Fibroblast of lung (primary cell): ENCODE results near the gene CREB5. TPM values are rescaled to one million over a fixed set of nuclear protein-coding genes. Genes with fewer than 3 reads are reported as not detected.

ENCODE experiments used
- DNase-seq, 2 donors: peaks; one replicate each; pipeline versions ENCODE4 v3.0.0 to v3.0.0-alpha.2; 2010; ENCODE audit warnings: low read depth in 2 of 2
- H2AFZ ChIP-seq: 2 replicates; pipeline ENCODE4 v1.5.1; 2012; ENCODE audit warnings: low read length, control low read depth, inconsistent platforms
- H3K27ac ChIP-seq: 2 replicates; pipeline ENCODE4 v1.5.1; 2011; ENCODE audit warnings: low read length, control low read depth; ENCODE audit not compliant: insufficient read depth
- H3K27me3 ChIP-seq: 2 replicates; pipeline ENCODE4 v1.5.1; 2011; ENCODE audit warnings: mild to moderate bottlenecking, low read length; ENCODE audit not compliant: control insufficient read depth, insufficient read depth
- H3K36me3 ChIP-seq: 2 replicates; pipeline ENCODE4 v1.5.1; 2011; ENCODE audit warnings: low read length; ENCODE audit not compliant: control insufficient read depth, insufficient read depth
- H3K4me1 ChIP-seq: 2 replicates; pipeline ENCODE4 v1.5.1; 2011; ENCODE audit warnings: low read length; ENCODE audit not compliant: control insufficient read depth, insufficient read depth; ENCODE audit errors: extremely low read depth
- H3K4me2 ChIP-seq: 2 replicates; pipeline ENCODE4 v1.5.1; 2011; ENCODE audit warnings: low read length, control low read depth; ENCODE audit not compliant: insufficient read depth; ENCODE audit errors: extremely low read depth
- H3K4me3 ChIP-seq, 4 experiments: fragments of 200-600 bp in 1 of 4; sonication (generic) in 1 of 4; replicated peaks in 1 of 4; 2 replicates each; pipeline ENCODE4 v1.5.1; 2011 to 2016; ENCODE audit warnings: low read length in 4 of 4, low read depth in 3 of 4, mild to moderate bottlenecking in 3 of 4, control low read depth in 2 of 4, inconsistent platforms in 1 of 4, mixed read lengths in 1 of 4; ENCODE audit not compliant: insufficient read depth in 1 of 4; ENCODE audit errors: control extremely low read depth in 1 of 4
- H3K79me2 ChIP-seq: 2 replicates; pipeline ENCODE4 v1.5.1; 2012; ENCODE audit warnings: mild to moderate bottlenecking, low read length, inconsistent platforms; ENCODE audit not compliant: control insufficient read depth, insufficient read depth
- H3K9ac ChIP-seq: 2 replicates; pipeline ENCODE4 v1.5.1; 2011; ENCODE audit warnings: mild to moderate bottlenecking, low read length, control low read depth; ENCODE audit not compliant: insufficient read depth
- H3K9me3 ChIP-seq: 2 replicates; pipeline ENCODE4 v1.5.1; 2012; ENCODE audit warnings: low read depth, low read length; ENCODE audit not compliant: control insufficient read depth, insufficient read depth
- H4K20me1 ChIP-seq: 2 replicates; pipeline ENCODE4 v1.5.1; 2011; ENCODE audit warnings: low read length; ENCODE audit not compliant: control insufficient read depth, insufficient read depth; ENCODE audit errors: extremely low read depth
- EZH2 ChIP-seq: IDR thresholded peaks from 2 replicates; pipeline ENCODE4 v1.5.1; 2012; ENCODE audit warnings: low read length, control low read depth, mild to moderate bottlenecking; ENCODE audit errors: missing control alignments
- polyA plus RNA-seq, 2 donors: library from polyadenylated mRNA; depleted of rRNA in 1 of 2; stranded (reverse) in 1 of 2; unstranded in 1 of 2; fragments of >200 nt; gene quantifications; 2 replicates each; pipeline ENCODE4 v1.2.1, GENCODE V29; 2011 to 2012; ENCODE audit warnings: missing spikeins in 1 of 2
- total RNA-seq: library from RNA; depleted of rRNA; stranded (reverse); fragments of >200 nt; gene quantifications from 2 replicates; pipeline ENCODE4 v1.2.1, GENCODE V29; 2014
- TF ChIP-seq, protein P1 (sequence below), 2 donors: IDR thresholded peaks in 1 of 2; conservative IDR thresholded peaks in 1 of 2; 1 replicate in 1 of 2; 2 replicates in 1 of 2; pipeline ENCODE4 v1.5.1; 2011 to 2012; ENCODE audit warnings: low read length in 2 of 2, control low read depth in 1 of 2, inconsistent platforms in 1 of 2, low read depth in 1 of 2, mild to moderate bottlenecking in 1 of 2

CREB5 gene
- total and polyA plus RNA-seq, 2 donors (not counting 1 experiment from before 2014, with no cell fraction given): 8.2 to 28.4 TPM

GRCh38 chr7:28591041-28591674, 178.8 kb downstream of the CREB5 start:
- H3K4me2 ChIP-seq: no peak overlapping the region
- H3K4me3 ChIP-seq: no peak overlapping the region
- TF ChIP-seq, protein P1, sequence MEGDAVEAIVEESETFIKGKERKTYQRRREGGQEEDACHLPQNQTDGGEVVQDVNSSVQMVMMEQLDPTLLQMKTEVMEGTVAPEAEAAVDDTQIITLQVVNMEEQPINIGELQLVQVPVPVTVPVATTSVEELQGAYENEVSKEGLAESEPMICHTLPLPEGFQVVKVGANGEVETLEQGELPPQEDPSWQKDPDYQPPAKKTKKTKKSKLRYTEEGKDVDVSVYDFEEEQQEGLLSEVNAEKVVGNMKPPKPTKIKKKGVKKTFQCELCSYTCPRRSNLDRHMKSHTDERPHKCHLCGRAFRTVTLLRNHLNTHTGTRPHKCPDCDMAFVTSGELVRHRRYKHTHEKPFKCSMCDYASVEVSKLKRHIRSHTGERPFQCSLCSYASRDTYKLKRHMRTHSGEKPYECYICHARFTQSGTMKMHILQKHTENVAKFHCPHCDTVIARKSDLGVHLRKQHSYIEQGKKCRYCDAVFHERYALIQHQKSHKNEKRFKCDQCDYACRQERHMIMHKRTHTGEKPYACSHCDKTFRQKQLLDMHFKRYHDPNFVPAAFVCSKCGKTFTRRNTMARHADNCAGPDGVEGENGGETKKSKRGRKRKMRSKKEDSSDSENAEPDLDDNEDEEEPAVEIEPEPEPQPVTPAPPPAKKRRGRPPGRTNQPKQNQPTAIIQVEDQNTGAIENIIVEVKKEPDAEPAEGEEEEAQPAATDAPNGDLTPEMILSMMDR (conservative IDR thresholded peaks at IDR 0.05 in 1 of 2, IDR thresholded peaks at IDR 0.05 in 1 of 2; ENCODE audit: low read depth in 1 of 2, low read length in 2 of 2): no peak
- no peak for TF ChIP-seq EZH2
- no peak overlapping the region for H2AFZ ChIP-seq
- H3K27me3 ChIP-seq: no peaks in the 10 kb centered on the region
- no peak overlapping the region for H3K27ac ChIP-seq
- no peaks in the 10 kb centered on the region for H3K4me1 ChIP-seq
- H4K20me1 ChIP-seq: no peaks in the 10 kb centered on the region
- no peak for DNase-seq
- no peaks in the 10 kb centered on the region for H3K79me2 ChIP-seq
- no peak overlapping the region for H3K9ac ChIP-seq
- no peaks in the 10 kb centered on the region for H3K9me3 ChIP-seq
- no peaks in the 10 kb centered on the region for H3K36me3 ChIP-seq

DNA sequence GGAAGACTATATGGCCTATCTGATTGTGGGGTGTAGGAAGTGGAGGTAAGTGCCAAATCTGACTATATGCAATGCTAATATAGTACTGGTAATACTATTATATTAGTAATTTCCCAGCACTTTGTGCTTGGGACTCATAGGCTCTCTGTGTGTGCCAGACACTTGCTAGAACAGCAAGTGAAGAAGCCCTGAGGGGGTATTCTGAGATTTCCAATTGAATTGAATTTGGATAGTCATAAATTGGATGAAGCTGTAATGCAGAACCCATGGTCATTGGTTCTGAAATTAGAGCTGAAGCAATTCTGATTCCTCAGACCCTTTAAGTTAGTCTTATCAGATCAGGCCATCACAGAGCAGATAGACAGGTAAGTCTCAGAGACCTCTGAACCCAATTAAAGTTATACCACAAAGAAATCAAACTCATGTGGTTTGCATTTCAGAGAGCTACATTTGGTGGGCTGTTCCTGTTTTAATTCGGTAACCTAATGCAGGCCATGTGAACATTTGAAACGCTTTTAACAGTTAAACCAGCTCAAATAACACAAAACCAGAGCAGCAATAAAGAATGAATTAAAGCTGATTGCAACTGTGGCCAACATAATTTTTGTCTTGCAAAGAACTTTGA, 179.5 kb downstream of the CREB5 start:
- Histone ChIP-seq H3K27ac (no peak overlapping the region), H3K27me3 (no peaks in the 10 kb centered on the region), H3K4me3 (no peak overlapping the region), H3K4me1 (no peaks in the 10 kb centered on the region), H3K79me2 (no peaks in the 10 kb centered on the region), H2AFZ (no peak overlapping the region), H3K9ac (no peak overlapping the region), H3K36me3 (no peaks in the 10 kb centered on the region), H3K9me3 (no peaks in the 10 kb centered on the region), H3K4me2 (no peak overlapping the region), H4K20me1 (no peaks in the 10 kb centered on the region)
- no peak for DNase-seq
- no peak for TF ChIP-seq EZH2
- TF ChIP-seq, protein P1 (conservative IDR thresholded peaks at IDR 0.05 in 1 of 2, IDR thresholded peaks at IDR 0.05 in 1 of 2; ENCODE audit: low read depth in 1 of 2, low read length in 2 of 2): no peak

GRCh38 chr7:28592861-28593260, 180.5 kb downstream of the CREB5 start:
- H3K4me2 ChIP-seq: no peak overlapping the region
- H3K79me2 ChIP-seq: no peaks in the 10 kb centered on the region
- H3K4me3 ChIP-seq: no peak overlapping the region
- no peak overlapping the region for H3K27ac ChIP-seq
- H3K9me3 ChIP-seq: no peaks in the 10 kb centered on the region
- no peak for DNase-seq
- no peaks in the 10 kb centered on the region for H3K27me3 ChIP-seq
- H4K20me1 ChIP-seq: no peaks in the 10 kb centered on the region
- H3K4me1 ChIP-seq: no peaks in the 10 kb centered on the region
- TF ChIP-seq, protein P1 (conservative IDR thresholded peaks at IDR 0.05 in 1 of 2, IDR thresholded peaks at IDR 0.05 in 1 of 2; ENCODE audit: low read depth in 1 of 2, low read length in 2 of 2): no peak
- TF ChIP-seq EZH2: no peak
- H2AFZ ChIP-seq: no peak overlapping the region
- H3K9ac ChIP-seq: no peak overlapping the region
- no peaks in the 10 kb centered on the region for H3K36me3 ChIP-seq
